ENCODE measurements around the gene BMP10.

GRCh38 chr2:68900496-68901198 is 29.4 kb upstream of the BMP10 start:
- TF ChIP-seq CTCF (conservative IDR thresholded peaks at IDR 0.05 in 1 of 2, IDR thresholded peaks at IDR 0.05 in 1 of 2; ENCODE audit: low read depth in 1 of 2, low read length in 2 of 2) = no peak
- no peak for TF ChIP-seq EZH2 (IDR thresholded peaks at IDR 0.05; ENCODE audit: low read length, missing control alignments)
